ENCODE data around the gene HBG1. TPM values are rescaled to one million over a fixed set of nuclear protein-coding genes. Genes with fewer than 3 reads are reported as not detected.

Gene HBG1
- total RNA-seq, 1 donor from 2014 or later: not detected

- no peak for TF ChIP-seq CTCF (IDR thresholded peaks at IDR 0.05)
- ATAC-seq: no peak
- Histone ChIP-seq H3K36me3 (no peaks in the 10 kb centered on the region), H3K9me3 (no peaks in the 10 kb centered on the region), H3K4me1 (no peaks in the 10 kb centered on the region), H3K4me3 (no peak within 1 kb of the TSS), H3K27ac (no peak within 1 kb of the TSS), H3K27me3 (ENCODE audit: low read depth) (no peaks in the 10 kb centered on the region)
- intact Hi-C loops (cut with DNase I): no loop called here
- DNase-seq: no peak
These were observed 22.8 kb downstream of the HBG1 start, which contains the start of gene HBB for GRCh38 chr11:5226732-5227310. Gene HBB, minus strand, starts transcription at chr11:5227071. Its CDS starts 50 bp downstream, at chr11:5227021.

GRCh38 chr11:5225480-5225871 is 24.2 kb downstream of the HBG1 start:
- DNase-seq (no peak), ATAC-seq (no peak)
- no peak overlapping the region for H3K4me3 ChIP-seq
- H3K27ac ChIP-seq: no peak overlapping the region
- TF ChIP-seq CTCF (IDR thresholded peaks at IDR 0.05): no peak
- intact Hi-C loops (cut with DNase I): no loop called here
- H3K27me3 ChIP-seq (ENCODE audit: low read depth): no peaks in the 10 kb centered on the region
- H3K9me3 ChIP-seq: no peaks in the 10 kb centered on the region
- no peaks in the 10 kb centered on the region for H3K36me3 ChIP-seq
- no peaks in the 10 kb centered on the region for H3K4me1 ChIP-seq

- TF ChIP-seq CTCF (IDR thresholded peaks at IDR 0.05): no peak
- Histone ChIP-seq H3K36me3 (no peaks in the 10 kb centered on the region), H3K4me3 (no peak overlapping the region), H3K27ac (no peak overlapping the region), H3K4me1 (no peaks in the 10 kb centered on the region), H3K9me3 (no peaks in the 10 kb centered on the region), H3K27me3 (ENCODE audit: low read depth) (no peaks in the 10 kb centered on the region)
- no peak for ATAC-seq
- DNase-seq: no peak
- intact Hi-C loops (cut with DNase I): no loop called here
These were observed 24.8 kb downstream of the HBG1 start for GRCh38 chr11:5224538-5225479.

- no peak for ATAC-seq
- intact Hi-C loops (cut with DNase I): no loop called here
These were observed 26.0 kb downstream of the HBG1 start for GRCh38 chr11:5223686-5224085.

GRCh38 chr11:5223146-5223545 is 26.5 kb downstream of the HBG1 start:
- H3K4me3 ChIP-seq: no peak overlapping the region

More at GRCh38 chr11:5223686-5224085, 26.0 kb downstream of the HBG1 start:
- H3K4me1 ChIP-seq: no peaks in the 10 kb centered on the region
- no peak for TF ChIP-seq CTCF (IDR thresholded peaks at IDR 0.05)
- H3K9me3 ChIP-seq: no peaks in the 10 kb centered on the region
- no peak for DNase-seq
- H3K4me3 ChIP-seq: no peak overlapping the region
- H3K27me3 ChIP-seq (ENCODE audit: low read depth): no peaks in the 10 kb centered on the region
- no peak overlapping the region for H3K27ac ChIP-seq
- no peaks in the 10 kb centered on the region for H3K36me3 ChIP-seq

More at GRCh38 chr11:5223146-5223545, 26.5 kb downstream of the HBG1 start:
- H3K27me3 ChIP-seq (ENCODE audit: low read depth): no peaks in the 10 kb centered on the region
- ATAC-seq: no peak
- no peak for DNase-seq
- intact Hi-C loops (cut with DNase I): no loop called here
- no peaks in the 10 kb centered on the region for H3K9me3 ChIP-seq
- no peaks in the 10 kb centered on the region for H3K36me3 ChIP-seq
- H3K27ac ChIP-seq: no peak overlapping the region
- H3K4me1 ChIP-seq: no peaks in the 10 kb centered on the region
- TF ChIP-seq CTCF (IDR thresholded peaks at IDR 0.05): no peak
